SIG-M5 treated with dmso at 0.1 percent for 504 hours (cell line): Measurements from ENCODE around the gene CACNA2D2.

Experiments used
- DNase-seq: peaks from one replicate; lab custom pipeline; 2025; ENCODE audit not compliant: unreplicated experiment; lab: John Stamatoyannopoulos, UW

The CACNA2D2 gene

GRCh38 chr3:50467919-50468318, 35.5 kb downstream of the CACNA2D2 start:
- DNase-seq: no peak

GRCh38 chr3:50466177-50466576, 37.3 kb downstream of the CACNA2D2 start:
- no peak for DNase-seq

DNA sequence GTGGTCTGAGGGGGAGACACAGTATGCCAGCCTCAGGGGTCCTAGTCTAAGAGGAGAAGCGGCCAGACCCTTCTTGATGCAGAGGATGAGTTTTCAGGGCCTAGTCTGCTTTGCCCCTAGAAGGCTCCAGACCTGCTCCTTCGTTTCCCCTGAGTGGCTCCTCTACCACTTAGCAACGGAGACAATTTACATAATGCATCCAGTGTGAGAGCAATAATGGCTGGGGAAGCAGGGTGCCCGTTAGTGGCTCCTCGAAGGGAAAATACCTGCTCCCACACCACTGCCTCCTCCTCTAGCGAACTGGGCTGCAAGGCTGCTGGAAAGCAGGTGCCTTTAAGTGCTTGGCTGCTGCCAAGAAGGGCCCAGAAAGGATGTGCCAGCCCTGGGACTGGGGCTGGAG, 38.9 kb downstream of the CACNA2D2 start:
- DNase-seq: no peak

DNA sequence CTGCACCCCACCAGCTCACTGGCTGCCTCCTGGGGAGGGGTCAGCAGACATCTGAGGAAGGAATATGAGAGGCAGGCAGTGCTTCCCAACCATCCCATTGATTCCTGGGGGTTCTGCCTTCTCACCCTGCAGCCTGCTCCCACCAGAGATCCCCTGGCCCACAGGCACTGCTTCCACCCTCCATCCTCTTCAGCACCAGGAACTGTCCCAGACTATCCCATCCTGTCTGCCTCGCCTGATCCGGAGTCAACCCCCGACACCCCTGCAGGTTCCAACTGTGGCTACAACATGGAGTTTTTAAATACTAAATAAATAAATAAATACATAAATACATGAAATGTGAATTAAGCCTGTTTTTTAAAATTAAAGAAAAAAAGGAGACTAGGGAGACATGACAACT, 43.6 kb downstream of the CACNA2D2 start:
- no peak for DNase-seq

- no peak for DNase-seq
Observed at GRCh38 chr3:50457988-50458387, 45.4 kb downstream of the CACNA2D2 start.

DNA sequence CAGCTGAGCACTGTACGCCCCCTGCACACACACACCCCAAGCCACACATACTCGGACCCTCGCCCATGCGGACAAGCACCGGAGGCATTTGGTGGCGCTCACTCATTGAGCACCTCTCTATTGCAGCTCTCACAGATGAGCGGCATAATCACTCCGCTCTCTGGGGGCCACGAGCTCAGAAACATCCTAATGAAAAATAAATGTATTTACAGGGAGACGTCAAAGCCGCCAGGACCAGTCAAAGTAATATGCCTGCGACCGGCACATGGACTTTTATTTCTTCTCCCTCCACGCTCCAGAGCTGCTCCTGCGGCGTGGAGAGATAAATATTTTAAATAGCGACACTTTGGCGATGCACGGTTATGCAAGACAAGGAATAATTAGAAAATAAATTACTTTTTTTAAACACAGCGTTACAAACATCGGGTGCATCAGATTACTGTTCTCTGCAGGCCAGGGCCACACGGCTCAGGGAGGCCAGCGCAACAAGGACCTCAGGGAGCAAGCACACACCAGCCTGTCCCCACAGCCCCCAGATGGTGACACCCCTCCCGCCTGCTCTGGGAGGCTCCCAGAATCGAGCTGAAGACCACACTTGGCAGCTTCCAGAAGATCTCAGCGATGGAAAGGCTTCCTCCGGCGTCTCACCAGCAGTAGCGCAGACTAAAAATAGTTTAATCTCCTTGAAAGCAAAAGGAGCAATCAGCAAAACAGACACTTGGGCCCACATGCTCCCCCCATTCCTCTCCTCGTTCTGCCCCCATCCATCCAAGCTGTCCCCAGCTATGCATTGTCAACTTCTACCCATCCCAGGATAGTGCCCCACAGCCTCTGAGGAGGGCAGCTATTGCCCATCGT, 48.0 kb downstream of the CACNA2D2 start:
- DNase-seq: no peak

DNA sequence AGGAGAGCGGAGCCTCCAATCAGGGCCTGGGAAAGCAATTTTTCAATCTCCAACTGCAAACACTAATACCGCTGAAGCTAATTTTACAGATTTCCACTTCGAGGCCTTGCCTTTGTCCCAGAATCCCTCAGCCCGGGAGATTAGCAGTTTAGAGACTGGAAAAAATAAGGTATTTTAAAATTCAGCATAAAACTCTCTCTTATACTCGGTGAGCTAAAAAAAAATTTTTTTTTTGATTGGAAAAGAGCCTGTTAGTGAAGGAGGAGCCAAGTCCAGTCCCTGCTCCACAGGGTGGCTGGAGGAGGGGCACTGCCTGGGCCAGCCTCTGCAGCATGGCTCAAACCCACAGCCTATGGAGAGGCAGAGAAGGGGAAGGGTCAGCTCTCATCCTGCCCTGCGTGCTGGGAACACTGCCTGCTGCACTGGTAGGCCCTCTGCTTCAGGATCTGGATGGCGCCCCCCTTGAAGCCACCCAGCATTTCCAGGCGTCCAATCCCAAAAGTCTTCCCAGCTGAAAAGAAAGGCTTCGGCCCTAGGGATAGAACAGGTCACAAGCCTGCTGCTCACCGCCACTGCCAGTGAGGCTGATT, 48.9 kb downstream of the CACNA2D2 start:
- no peak for DNase-seq

DNA sequence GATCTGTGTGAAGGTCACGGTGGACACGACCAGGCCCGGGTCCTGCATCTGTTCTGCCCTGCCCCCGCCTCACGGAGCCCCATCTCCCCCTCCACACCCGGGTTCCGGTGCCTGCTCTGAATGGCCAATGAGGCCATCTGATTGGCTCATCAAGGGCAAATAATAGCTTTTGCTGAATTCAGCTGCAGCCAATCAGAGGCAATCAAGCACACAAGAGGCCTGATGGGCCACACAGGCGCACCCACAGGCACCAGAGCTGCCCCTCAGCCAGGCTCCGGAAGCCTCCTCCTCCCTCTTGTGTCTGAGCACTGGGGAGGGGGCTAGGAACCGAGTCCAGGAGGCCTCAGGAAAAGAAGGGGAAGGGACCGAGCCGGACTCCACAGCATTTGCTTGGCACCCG, 49.5 kb downstream of the CACNA2D2 start:
- DNase-seq: no peak

GRCh38 chr3:50450209-50450921, 53.1 kb downstream of the CACNA2D2 start:
- DNase-seq: no peak

- no peak for DNase-seq
Observed at GRCh38 chr3:50448752-50449539, 54.5 kb downstream of the CACNA2D2 start.

DNA sequence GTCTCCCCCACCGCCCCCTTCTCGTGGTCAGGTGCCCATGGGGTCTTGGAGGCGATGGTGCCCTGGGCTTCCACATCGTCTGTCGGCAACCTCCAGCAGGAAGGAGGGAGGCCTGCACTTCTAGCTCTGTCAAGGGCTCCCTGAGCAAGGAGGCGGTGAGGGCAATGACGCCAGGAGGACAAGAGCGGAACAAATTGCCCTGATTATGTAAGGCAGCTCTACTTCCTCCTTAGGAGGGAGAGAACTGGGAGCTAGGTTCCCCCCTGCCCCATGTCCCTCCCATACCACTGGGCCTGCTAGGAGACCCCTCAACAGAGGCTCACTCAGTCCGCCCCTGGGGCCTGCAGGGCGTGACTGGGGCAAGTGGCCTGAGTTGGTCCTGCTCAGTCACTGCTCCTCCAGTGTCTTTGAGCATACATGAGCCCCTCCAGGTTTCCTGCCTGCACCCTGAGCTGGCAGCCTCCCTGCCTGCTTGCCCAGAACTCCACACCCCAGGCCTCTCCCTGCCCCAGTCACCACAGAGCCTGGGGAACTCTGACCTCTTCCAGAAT, 56.1 kb downstream of the CACNA2D2 start:
- DNase-seq: peak; percentile 31

DNA sequence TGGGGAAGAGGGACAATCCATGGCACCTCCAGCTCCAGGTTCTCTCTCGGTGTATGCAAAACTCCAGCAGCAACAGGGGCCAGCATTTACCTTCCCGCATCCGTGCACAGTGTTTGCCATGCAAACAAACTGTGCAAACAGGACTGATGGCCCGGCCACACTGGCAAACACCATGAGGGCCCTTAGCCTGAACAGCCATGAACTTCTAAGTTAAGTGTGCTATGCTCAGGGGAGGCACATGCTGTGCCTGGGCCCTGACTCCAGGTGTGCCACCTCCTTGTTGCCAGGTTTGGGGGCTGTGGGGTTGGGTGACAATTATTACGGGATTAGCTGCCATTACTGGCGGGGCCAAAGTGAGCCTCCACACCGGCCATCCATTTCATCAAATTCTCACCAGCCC, 57.5 kb downstream of the CACNA2D2 start:
- DNase-seq: no peak

DNA sequence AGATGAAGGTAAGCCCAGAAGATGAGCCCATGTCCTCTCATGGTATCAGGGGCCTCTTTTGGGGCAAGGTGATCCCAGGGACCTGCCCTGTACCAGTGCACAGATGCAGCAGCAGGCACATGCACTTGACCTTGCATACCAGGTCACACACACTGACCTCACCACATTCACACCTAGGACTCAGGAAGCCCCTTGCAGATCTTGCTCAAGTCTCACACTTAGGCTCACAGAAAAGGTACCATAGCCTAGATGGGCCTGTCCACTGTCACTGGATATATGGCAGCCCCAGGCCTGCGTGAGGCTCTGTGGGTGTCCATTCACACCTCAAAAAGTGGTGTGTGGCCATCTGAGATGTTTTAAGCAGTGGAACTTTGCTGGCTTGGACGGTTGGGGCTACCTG, 58.7 kb downstream of the CACNA2D2 start:
- DNase-seq: no peak

DNA sequence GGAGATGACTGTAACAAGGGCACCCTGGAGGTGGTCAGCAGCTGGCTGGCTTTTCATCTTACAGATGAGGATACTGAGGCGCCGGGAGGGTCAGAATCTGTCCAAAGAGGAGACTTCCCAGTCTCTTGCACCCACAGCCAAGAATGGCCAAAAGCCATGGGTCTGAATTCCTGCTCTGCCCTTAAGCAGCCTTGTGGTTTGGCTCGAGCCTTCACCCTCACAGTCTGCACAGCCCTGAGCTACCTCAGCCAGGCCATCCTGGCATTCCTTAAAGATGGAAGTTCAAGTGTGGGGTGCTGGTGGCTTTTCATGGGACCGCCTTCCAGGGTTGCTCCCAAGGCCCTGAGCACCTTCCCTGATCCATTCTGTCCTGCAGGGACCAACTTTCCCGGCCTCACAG, 59.2 kb downstream of the CACNA2D2 start:
- no peak for DNase-seq

DNA sequence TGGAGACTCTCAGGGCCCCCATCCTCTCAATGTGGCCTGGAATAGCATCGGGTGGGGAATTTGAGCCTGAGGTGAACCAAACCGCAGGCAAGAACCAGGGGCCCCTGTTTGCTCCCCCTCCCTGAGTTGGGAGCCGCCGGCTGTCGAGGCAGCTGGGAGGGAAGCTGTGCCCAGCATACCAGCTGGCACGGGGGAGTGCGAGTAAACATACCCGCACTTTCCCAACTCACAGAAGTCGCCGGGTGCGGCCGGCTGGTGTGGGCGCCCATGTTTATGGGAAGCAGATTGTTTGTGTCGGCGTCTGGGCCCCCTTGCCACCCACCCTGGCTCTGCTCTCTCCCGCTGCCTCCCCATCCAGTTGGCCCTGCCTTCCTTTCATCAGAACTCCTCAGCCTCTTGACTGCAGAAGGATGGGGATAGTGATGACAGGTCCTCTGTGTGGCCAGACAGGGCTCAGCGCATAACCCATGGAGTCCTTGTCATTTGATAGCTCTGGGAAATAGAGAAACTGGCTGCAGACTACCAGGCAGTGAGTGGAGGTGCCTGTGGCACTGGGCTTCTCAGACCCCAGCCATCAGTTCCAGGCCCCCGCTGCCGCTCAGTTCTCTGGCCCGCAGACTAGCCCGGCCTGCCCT, 60.4 kb downstream of the CACNA2D2 start:
- no peak for DNase-seq

DNA sequence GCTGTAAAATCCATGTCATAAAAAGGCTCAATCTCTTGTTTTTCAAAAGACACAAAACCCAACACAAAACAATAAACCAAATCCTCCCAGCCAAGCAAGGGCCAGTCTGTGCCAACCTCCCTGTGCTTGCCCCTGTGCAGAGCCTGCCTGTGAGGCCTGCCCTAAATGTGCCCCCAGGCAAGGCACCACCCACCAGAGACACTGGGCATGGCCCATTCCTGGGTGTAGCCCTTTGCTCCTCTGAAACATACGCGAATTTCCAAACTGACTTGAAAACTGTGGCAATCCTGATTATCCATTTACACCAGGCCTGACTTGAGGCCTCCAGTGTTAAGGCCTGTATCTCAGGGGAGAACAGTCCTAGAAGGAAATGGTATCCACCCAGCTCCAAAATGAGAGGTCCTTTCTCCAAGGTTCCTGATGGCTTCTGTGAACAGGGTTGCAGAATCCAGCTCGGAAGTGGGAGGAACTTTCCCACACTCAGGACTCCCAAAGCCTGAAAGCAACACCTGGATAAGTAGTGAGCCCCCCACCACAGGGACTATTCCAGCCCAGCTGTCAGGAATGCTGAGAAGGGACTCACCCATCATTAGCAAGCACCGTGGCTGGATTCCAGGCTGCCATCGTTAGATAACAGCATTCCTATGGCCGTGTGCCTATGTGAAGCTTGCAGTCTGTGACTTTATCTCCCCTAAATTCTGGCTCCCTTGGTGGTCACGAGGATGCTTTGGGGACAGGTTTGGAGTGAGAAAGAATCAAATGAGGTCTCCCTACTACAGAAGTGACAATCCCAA, 61.8 kb downstream of the CACNA2D2 start:
- no peak for DNase-seq

DNA sequence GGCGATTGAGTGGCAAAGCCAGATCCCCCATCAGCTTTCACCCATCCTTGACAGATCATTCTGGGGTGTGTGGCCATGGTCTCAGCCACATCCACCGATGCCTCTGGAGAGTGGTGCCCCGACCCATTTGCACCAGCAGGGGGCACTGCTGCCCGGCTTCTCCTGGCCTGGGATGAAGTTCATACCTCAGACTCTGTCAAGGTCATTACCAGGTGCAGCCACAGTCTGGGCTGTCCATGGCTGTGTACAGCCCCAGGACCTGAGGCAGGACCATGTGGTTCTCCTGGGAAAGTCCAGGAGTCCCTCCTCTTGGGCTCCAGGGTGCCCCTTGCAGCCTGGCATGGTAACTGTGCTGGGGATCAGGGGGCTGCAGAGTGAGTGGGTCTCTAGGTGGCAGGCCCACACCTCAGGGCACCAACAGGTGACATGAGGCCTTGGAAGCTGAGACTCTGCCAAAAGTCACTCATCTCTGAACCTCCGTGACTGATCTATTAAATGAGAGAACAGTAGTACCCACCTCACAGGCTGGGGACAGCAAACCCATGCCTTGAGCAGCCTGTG, 67.2 kb downstream of the CACNA2D2 start:
- DNase-seq: peak; percentile 27

DNA sequence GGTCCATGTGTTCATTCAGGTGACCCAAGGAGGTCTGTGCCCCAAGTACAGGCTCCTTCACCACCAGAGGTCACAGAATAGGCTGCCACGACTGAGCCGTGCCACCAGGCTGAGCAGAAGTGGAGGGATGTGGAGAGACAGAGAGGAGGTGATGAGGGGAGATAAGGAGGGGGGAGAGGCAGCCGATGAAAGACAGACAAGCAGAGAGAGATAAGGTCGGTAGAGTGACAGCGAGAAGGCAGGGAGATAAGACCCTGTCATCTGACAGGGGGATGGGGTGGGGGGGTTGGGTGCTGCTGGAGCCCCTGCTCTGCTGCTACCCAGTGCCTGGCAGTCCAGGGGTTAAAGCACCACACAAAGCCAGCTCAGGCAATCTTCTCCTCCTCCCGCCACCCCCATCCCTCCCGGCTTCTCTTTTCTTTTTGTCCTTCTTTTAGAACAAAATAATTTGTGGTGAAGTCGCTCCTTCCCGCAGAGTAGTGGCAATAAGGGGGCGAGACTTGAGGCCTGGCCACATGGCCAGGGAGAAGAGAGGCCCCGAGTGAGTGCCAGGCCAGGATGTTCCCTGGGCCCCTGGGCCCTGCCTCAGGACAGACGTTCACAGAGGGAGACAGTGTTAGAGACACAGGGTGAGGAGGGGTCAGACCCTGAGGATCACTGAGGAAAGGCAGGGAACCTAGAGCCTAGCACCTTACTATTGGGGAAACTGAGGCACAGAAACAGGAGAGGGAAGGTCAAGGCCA, 67.9 kb downstream of the CACNA2D2 start:
- DNase-seq: no peak

DNA sequence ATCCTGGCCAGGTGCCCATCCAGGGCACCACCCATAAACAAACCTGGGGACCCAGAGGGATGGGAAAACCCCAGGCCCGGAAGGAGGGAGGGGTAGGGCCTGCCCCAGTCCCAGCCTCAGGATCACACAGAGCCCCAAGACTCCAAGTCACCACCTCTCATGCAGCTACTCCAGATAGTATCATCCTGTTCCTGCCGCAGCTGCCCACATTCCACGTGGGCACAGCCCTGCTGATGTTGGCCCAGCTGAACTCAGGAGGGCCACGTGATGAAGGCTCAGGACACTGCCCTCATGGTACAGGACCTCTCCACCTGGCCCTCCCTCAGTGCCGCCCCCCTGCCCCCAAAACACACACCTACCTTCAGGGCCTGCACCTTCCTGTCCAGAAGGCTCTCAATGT, 69.5 kb downstream of the CACNA2D2 start:
- DNase-seq: no peak
